ENCODE measurements around the gene BACH2.
"Not testable (repeated sequence)": the region's sequence is repeated elsewhere in the genome, so short reads cannot be mapped to it uniquely, and the experiment has no call there.

BACH2 gene

GRCh38 chr6:90209527-90209926, 87.1 kb downstream of the BACH2 start:
- no peak for DNase-seq (ENCODE audit: low read depth)

- DNase-seq (ENCODE audit: low read depth): not testable (repeated sequence)
Measured at GRCh38 chr6:90208690-90209089, 88.0 kb downstream of the BACH2 start.

GRCh38 chr6:90204327-90205056, 92.2 kb downstream of the BACH2 start:
- no peak for DNase-seq (ENCODE audit: low read depth)

GRCh38 chr6:90203672-90204071, 93.0 kb downstream of the BACH2 start:
- DNase-seq (ENCODE audit: low read depth): no peak

- DNase-seq (ENCODE audit: low read depth): no peak
Measured at GRCh38 chr6:90202156-90202555, 94.5 kb downstream of the BACH2 start.

- no peak for DNase-seq (ENCODE audit: low read depth)
Measured at GRCh38 chr6:90199900-90200299, 96.7 kb downstream of the BACH2 start.

GRCh38 chr6:90198758-90199425, 97.8 kb downstream of the BACH2 start:
- no peak for DNase-seq (ENCODE audit: low read depth)

- no peak for DNase-seq (ENCODE audit: low read depth)
Measured at GRCh38 chr6:90197854-90198496, 98.7 kb downstream of the BACH2 start.

- no peak for DNase-seq (ENCODE audit: low read depth)
Measured at GRCh38 chr6:90195094-90195829, 101.4 kb downstream of the BACH2 start.

- DNase-seq (ENCODE audit: low read depth): no peak
Measured at GRCh38 chr6:90194371-90194841, 102.2 kb downstream of the BACH2 start.

GRCh38 chr6:90193359-90193758, 103.3 kb downstream of the BACH2 start:
- no peak for DNase-seq (ENCODE audit: low read depth)

GRCh38 chr6:90192857-90193256, 103.8 kb downstream of the BACH2 start:
- no peak for DNase-seq (ENCODE audit: low read depth)

- DNase-seq (ENCODE audit: low read depth): no peak
Measured at GRCh38 chr6:90190752-90191395, 105.8 kb downstream of the BACH2 start.

GRCh38 chr6:90190131-90190530, 106.5 kb downstream of the BACH2 start:
- DNase-seq (ENCODE audit: low read depth): no peak

- no peak for DNase-seq (ENCODE audit: low read depth)
Measured at GRCh38 chr6:90187437-90188121, 109.1 kb downstream of the BACH2 start.

- DNase-seq (ENCODE audit: low read depth): no peak
Measured at GRCh38 chr6:90186637-90187371, 109.8 kb downstream of the BACH2 start.

- DNase-seq (ENCODE audit: low read depth): no peak
Measured at GRCh38 chr6:90186026-90186425, 110.6 kb downstream of the BACH2 start.

- no peak for DNase-seq (ENCODE audit: low read depth)
Measured at GRCh38 chr6:90184334-90185298, 112.0 kb downstream of the BACH2 start.

GRCh38 chr6:90183587-90184333, 112.9 kb downstream of the BACH2 start:
- DNase-seq (ENCODE audit: low read depth): no peak
